AG09319 (cell line): ENCODE measurements around the gene CDH8.

ENCODE experiments used
- DNase-seq: peaks from one replicate; pipeline ENCODE4 v3.0.0-alpha.2; 2010; ENCODE audit warnings: low read depth; ENCODE audit errors: extremely low read depth
- CTCF ChIP-seq: IDR thresholded peaks from 2 replicates; pipeline ENCODE4 v1.5.1; 2011; ENCODE audit warnings: low read depth, mild to moderate bottlenecking, inconsistent platforms, low read length, moderate library complexity

The CDH8 gene

GRCh38 chr16:62036101-62036801, at the start of gene CDH8:
Gene CDH8, minus strand, starts transcription at chr16:62036438. Its CDS starts 15,035 bp downstream, at chr16:62021403.
- DNase-seq, result no peak

DNA sequence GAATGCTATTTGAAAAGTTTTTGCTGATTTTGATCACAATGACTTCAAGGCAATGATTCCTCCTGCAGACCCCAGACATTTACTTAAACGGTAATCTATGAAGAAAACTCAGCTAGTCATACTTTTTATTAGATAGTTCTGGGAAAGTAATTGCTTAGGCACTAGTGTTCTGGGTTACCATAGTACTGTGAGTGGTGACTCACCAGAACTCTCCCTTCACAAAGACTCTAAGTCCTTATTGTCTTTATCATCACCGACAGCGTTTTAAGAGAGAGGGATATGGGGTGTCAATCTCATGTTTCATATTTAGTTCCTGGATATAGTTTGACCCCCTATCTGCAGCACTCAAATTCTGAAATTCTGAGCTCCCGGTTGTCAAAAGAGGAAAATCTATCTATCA, 43.0 kb upstream of the CDH8 start:
- no peak for DNase-seq
- TF ChIP-seq CTCF, result no peak

More at GRCh38 chr16:62036101-62036801, at the start of gene CDH8:
- TF ChIP-seq CTCF, result no peak

DNA sequence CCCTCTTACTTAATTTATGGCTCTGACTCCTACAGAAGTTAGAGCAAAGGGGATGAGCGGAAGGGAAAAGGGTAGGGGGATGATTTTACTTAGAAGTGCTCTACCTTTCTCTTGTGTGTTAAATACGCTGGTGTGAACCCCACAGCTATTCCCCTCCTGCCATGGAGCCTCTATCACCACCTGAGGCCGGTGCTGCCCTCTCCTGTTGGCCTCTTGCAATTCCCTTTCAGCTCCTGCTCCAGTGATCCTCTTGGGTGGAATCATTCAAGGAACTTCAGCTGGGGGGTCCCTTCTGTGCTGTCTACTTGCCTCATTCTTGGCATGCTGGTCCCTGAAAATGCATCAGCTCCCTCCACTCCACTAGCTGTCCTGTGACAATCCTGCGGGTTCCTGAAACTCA, 41.8 kb upstream of the CDH8 start:
- no peak for DNase-seq
- no peak for TF ChIP-seq CTCF

- no peak for TF ChIP-seq CTCF
- DNase-seq, result no peak
Observed at GRCh38 chr16:62076886-62077285, 40.6 kb upstream of the CDH8 start.

DNA sequence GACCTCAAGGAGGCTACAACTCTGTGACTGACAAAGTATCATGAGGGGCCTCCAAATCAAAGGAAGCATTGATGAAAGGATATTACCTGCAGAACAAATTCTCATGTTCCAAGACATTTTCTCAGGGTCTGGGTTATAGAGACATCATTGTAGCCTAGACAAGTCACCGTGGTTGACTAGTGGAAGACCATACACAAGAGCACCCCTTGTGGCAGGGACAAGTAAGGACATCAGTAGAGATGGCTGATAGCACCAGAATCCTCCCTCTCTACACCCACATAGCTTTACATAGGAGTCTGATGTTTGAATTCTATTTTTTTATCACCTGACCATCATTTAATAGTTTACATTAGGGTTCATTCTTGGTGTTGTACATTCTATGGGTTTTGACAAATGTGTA, 32.5 kb upstream of the CDH8 start:
- DNase-seq, result no peak
- no peak for TF ChIP-seq CTCF

- DNase-seq, result no peak
- TF ChIP-seq CTCF, result no peak
Observed at GRCh38 chr16:62067981-62068380, 31.7 kb upstream of the CDH8 start.

GRCh38 chr16:62067182-62067581, 30.9 kb upstream of the CDH8 start:
- no peak for TF ChIP-seq CTCF
- DNase-seq, result no peak
